Activated CD4-positive, alpha-beta memory T cell treated with anti-CD3 and anti-CD28 coated beads, Interleukin-2, amount 10 ng/mL, durations not matched to agents 7 days and 5 days (primary cell): ENCODE measurements around the gene SLC9B1. TPM values are rescaled to one million over a fixed set of nuclear protein-coding genes. Genes with fewer than 3 reads are reported as not detected.
A peak's percentile ranks its signal among the peaks of the same experiment; 100 is the strongest.

Source experiments
- CTCF ChIA-PET: fragments of 350-600 bp; sonication (Branson Sonifier 250); formaldehyde crosslinking; loops from one replicate; lab custom pipeline; 2021; ENCODE audit warnings: antibody characterized with exemption, inconsistent platforms; lab: Charles Lee
- POLR2A ChIA-PET: fragments of 350-600 bp; sonication (Branson Sonifier 250); formaldehyde crosslinking; loops from one replicate; lab custom pipeline; 2021; ENCODE audit warnings: antibody characterized with exemption; lab: Charles Lee
- DNase-seq: peaks from one replicate; pipeline ENCODE4 v3.0.0-alpha.2; 2020
- H3K27ac Mint-ChIP-seq: one replicate; pipeline ENCODE4 v1.8.0; 2021; ENCODE audit warnings: mild to moderate bottlenecking, mixed read lengths
- H3K27me3 Mint-ChIP-seq: one replicate; pipeline ENCODE4 v1.8.0; 2021; ENCODE audit warnings: mixed read lengths
- H3K36me3 Mint-ChIP-seq: one replicate; pipeline ENCODE4 v1.8.0; 2021; ENCODE audit warnings: low read depth, mixed read lengths
- H3K4me1 Mint-ChIP-seq: one replicate; pipeline ENCODE4 v1.8.0; 2021; ENCODE audit warnings: mixed read lengths
- H3K4me3 Mint-ChIP-seq: one replicate; pipeline ENCODE4 v1.8.0; 2021; ENCODE audit warnings: mild to moderate bottlenecking, mixed read lengths
- H3K9me3 Mint-ChIP-seq: one replicate; pipeline ENCODE4 v1.8.0; 2021; ENCODE audit warnings: mixed read lengths
- total RNA-seq, 2 experiments: library from RNA; stranded (reverse); gene quantifications; one replicate each; pipeline ENCODE4 v1.2.3, GENCODE V29; 2021

The SLC9B1 gene
- 1 to 10 TPM; 1.9 to 2.3 TPM for total RNA-seq

- Mint-ChIP-seq H3K36me3 (no peaks in the 10 kb centered on the region), H3K27me3 (no peaks in the 10 kb centered on the region), H3K4me1 (peaks cover 21% of the 10 kb centered on the region), H3K9me3 (no peaks in the 10 kb centered on the region), H3K4me3 (peak within 1 kb of the TSS; percentile 81), H3K27ac (peak within 1 kb of the TSS; percentile 85)
- ChIA-PET POLR2A (interaction anchor here (0.7 to 2.8 kb wide), 11 partner anchors 9 to 674 kb away, joined by 3 to 18 read pairs (median 3); partner anchors contain the start of genes CISD2, SLC39A8 and UBE2D3), CTCF (interaction anchor here (0.9 to 1.3 kb wide), 6 partner anchors 10 to 589 kb away, joined by 3 to 5 read pairs (median 3); partner anchors contain the start of gene BDH2)
- peak; percentile 95 for DNase-seq
Measured at GRCh38 chr4:103019308-103020124, at the start of gene SLC9B1. Gene SLC9B1, minus strand, starts transcription at chr4:103019705. Its CDS starts 27,994 bp downstream, at chr4:102991711.

GRCh38 chr4:103067841-103068547 lies 48.5 kb upstream of the SLC9B1 start:
- CTCF ChIA-PET: no interaction called here
- peaks cover 50% of the 10 kb centered on the region for H3K36me3 Mint-ChIP-seq
- H3K27ac Mint-ChIP-seq: no peak overlapping the region
- H3K4me3 Mint-ChIP-seq: no peak overlapping the region
- POLR2A ChIA-PET: no interaction called here
- H3K27me3 Mint-ChIP-seq: no peaks in the 10 kb centered on the region
- peaks cover 12% of the 10 kb centered on the region for H3K4me1 Mint-ChIP-seq
- DNase-seq: no peak
- H3K9me3 Mint-ChIP-seq: no peaks in the 10 kb centered on the region

- ChIA-PET CTCF (interaction anchor here (0.8 kb wide), 1 partner anchor 15 kb away, joined by 5 read pairs; no protein-coding TSS in a partner anchor), POLR2A (interaction anchor here (0.7 kb wide), 1 partner anchor 26 kb away, joined by 4 read pairs; no protein-coding TSS in a partner anchor)
- Mint-ChIP-seq H3K27me3 (no peaks in the 10 kb centered on the region), H3K36me3 (peaks cover 49% of the 10 kb centered on the region), H3K9me3 (peaks cover 2% of the 10 kb centered on the region), H3K4me3 (no peak overlapping the region), H3K4me1 (peaks cover 2% of the 10 kb centered on the region), H3K27ac (no peak overlapping the region)
- DNase-seq: no peak
Measured at GRCh38 chr4:103060453-103061148, 41.1 kb upstream of the SLC9B1 start.

GRCh38 chr4:103054030-103054429 lies 34.5 kb upstream of the SLC9B1 start:
- CTCF ChIA-PET: no interaction called here
- Mint-ChIP-seq H3K4me3 (no peak overlapping the region), H3K4me1 (peaks cover 12% of the 10 kb centered on the region), H3K27ac (no peak overlapping the region), H3K9me3 (peaks cover 2% of the 10 kb centered on the region), H3K27me3 (no peaks in the 10 kb centered on the region), H3K36me3 (peaks cover 19% of the 10 kb centered on the region)
- no peak for DNase-seq
- POLR2A ChIA-PET: no interaction called here

- POLR2A ChIA-PET: interaction anchor here (0.9 kb wide), 1 partner anchor 23 kb away, joined by 3 read pairs; no protein-coding TSS in a partner anchor
- Mint-ChIP-seq H3K4me3 (no peak overlapping the region), H3K27ac (no peak overlapping the region), H3K36me3 (peaks cover 28% of the 10 kb centered on the region), H3K4me1 (peaks cover 12% of the 10 kb centered on the region), H3K27me3 (no peaks in the 10 kb centered on the region), H3K9me3 (peaks cover 2% of the 10 kb centered on the region)
- DNase-seq: no peak
- CTCF ChIA-PET: interaction anchor here (0.7 to 1.8 kb wide), 2 partner anchors 39 to 615 kb away, joined by 3 to 8 read pairs; no protein-coding TSS in a partner anchor
Measured at GRCh38 chr4:103052779-103053178, 33.3 kb upstream of the SLC9B1 start.

- Mint-ChIP-seq H3K4me1 (peaks cover 12% of the 10 kb centered on the region), H3K9me3 (peaks cover 2% of the 10 kb centered on the region), H3K27me3 (no peaks in the 10 kb centered on the region), H3K4me3 (no peak overlapping the region), H3K27ac (no peak overlapping the region), H3K36me3 (peaks cover 32% of the 10 kb centered on the region)
- no peak for DNase-seq
- POLR2A ChIA-PET: interaction anchor here (0.9 kb wide), 1 partner anchor 23 kb away, joined by 3 read pairs; no protein-coding TSS in a partner anchor
- CTCF ChIA-PET: interaction anchor here (0.7 to 1.8 kb wide), 3 partner anchors 39 to 615 kb away, joined by 3 to 8 read pairs (median 4); partner anchors contain the start of gene BDH2
Measured at GRCh38 chr4:103052145-103052544, 32.6 kb upstream of the SLC9B1 start.

GRCh38 chr4:103050736-103051436 lies 31.4 kb upstream of the SLC9B1 start:
- CTCF ChIA-PET: interaction anchor here (1.4 to 1.8 kb wide), 3 partner anchors 40 to 49 kb away, joined by 4 to 8 read pairs (median 4); partner anchors contain the start of gene BDH2
- no peaks in the 10 kb centered on the region for H3K9me3 Mint-ChIP-seq
- H3K4me3 Mint-ChIP-seq: no peak overlapping the region
- no peaks in the 10 kb centered on the region for H3K27me3 Mint-ChIP-seq
- peaks cover 14% of the 10 kb centered on the region for H3K4me1 Mint-ChIP-seq
- peaks cover 34% of the 10 kb centered on the region for H3K36me3 Mint-ChIP-seq
- H3K27ac Mint-ChIP-seq: peak overlapping the region; percentile 27
- POLR2A ChIA-PET: interaction anchor here (0.8 kb wide), 1 partner anchor 25 kb away, joined by 3 read pairs; no protein-coding TSS in a partner anchor
- DNase-seq: no peak

- Mint-ChIP-seq H3K4me3 (no peak overlapping the region), H3K27ac (no peak overlapping the region), H3K36me3 (peaks cover 38% of the 10 kb centered on the region), H3K4me1 (peaks cover 11% of the 10 kb centered on the region), H3K9me3 (no peaks in the 10 kb centered on the region), H3K27me3 (no peaks in the 10 kb centered on the region)
- ChIA-PET CTCF (interaction anchor here (0.5 to 6.5 kb wide), 11 partner anchors 8 to 1937 kb away, joined by 3 to 46 read pairs (median 4); partner anchors contain the start of gene SLC9B2), POLR2A (interaction anchor here (0.8 to 1.3 kb wide), 3 partner anchors 29 to 178 kb away, joined by 3 to 5 read pairs (median 3); partner anchors contain the start of gene CISD2)
- DNase-seq: peak; percentile 26
Measured at GRCh38 chr4:103046416-103047290, 27.1 kb upstream of the SLC9B1 start.

- Mint-ChIP-seq H3K4me1 (peaks cover 2% of the 10 kb centered on the region), H3K36me3 (peaks cover 34% of the 10 kb centered on the region), H3K4me3 (no peak overlapping the region), H3K9me3 (no peaks in the 10 kb centered on the region), H3K27ac (no peak overlapping the region), H3K27me3 (no peaks in the 10 kb centered on the region)
- DNase-seq: no peak
- ChIA-PET POLR2A (interaction anchor here (1.1 kb wide), 1 partner anchor 10 kb away, joined by 3 read pairs; no protein-coding TSS in a partner anchor), CTCF (interaction anchor here (1.1 to 6.5 kb wide), 5 partner anchors 16 to 55 kb away, joined by 3 to 46 read pairs (median 3); partner anchors contain the start of gene BDH2)
Measured at GRCh38 chr4:103044183-103044582, 24.7 kb upstream of the SLC9B1 start.

GRCh38 chr4:103036169-103036568 lies 16.7 kb upstream of the SLC9B1 start:
- Mint-ChIP-seq H3K4me3 (no peak overlapping the region), H3K9me3 (no peaks in the 10 kb centered on the region), H3K36me3 (peaks cover 21% of the 10 kb centered on the region), H3K27me3 (no peaks in the 10 kb centered on the region), H3K4me1 (peaks cover 16% of the 10 kb centered on the region), H3K27ac (no peak overlapping the region)
- ChIA-PET CTCF (interaction anchor here (1.5 kb wide), 1 partner anchor 55 kb away, joined by 3 read pairs; no protein-coding TSS in a partner anchor), POLR2A (no interaction called here)
- no peak for DNase-seq
